Gastroesophageal sphincter (tissue), 3 donors: Measurements from ENCODE around the gene UBE2H.
"Not testable (repeated sequence)": the region's sequence is repeated elsewhere in the genome, so short reads cannot be mapped to it uniquely, and the experiment has no call there.

ENCODE experiments used
- POLR2A ChIP-seq, 2 donors: fragments of 450-650 bp; IDR thresholded peaks; one replicate each; pipeline ENCODE4 v1.6.1; 2017; ENCODE audit warnings: antibody characterized with exemption in 2 of 2, mild to moderate bottlenecking in 2 of 2, moderate library complexity in 1 of 2
- TF ChIP-seq, protein P1 (sequence below), 4 experiments: fragments of 200-600 bp in 2 of 4; fragments of 450-650 bp in 2 of 4; sonication (generic) in 1 of 4; IDR thresholded peaks; one replicate each; pipeline ENCODE4 v1.5.1; 2017 to 2019; ENCODE audit warnings: antibody characterized with exemption in 4 of 4, mild to moderate bottlenecking in 2 of 4, moderate library complexity in 2 of 4

DNA sequence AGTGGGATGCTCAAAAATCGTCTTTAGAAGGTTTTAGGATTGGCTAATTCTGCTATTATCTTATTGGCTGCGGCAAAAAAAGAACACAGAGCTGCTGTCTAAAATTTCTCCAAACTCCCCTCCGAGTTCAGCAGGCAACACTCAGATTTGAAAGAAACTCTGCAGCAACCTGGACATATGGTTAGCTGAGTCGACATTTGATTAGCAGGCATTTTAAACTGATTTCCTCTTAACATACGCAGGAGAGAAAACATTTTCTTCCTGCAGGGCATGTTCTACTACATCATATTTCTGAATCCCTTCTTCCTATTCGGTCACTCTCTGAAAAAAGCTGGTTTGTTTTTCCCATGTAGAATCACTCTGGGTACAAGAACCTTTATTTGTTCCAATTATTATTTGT, 119.4 kb downstream of the UBE2H start:
- TF ChIP-seq, protein P1, sequence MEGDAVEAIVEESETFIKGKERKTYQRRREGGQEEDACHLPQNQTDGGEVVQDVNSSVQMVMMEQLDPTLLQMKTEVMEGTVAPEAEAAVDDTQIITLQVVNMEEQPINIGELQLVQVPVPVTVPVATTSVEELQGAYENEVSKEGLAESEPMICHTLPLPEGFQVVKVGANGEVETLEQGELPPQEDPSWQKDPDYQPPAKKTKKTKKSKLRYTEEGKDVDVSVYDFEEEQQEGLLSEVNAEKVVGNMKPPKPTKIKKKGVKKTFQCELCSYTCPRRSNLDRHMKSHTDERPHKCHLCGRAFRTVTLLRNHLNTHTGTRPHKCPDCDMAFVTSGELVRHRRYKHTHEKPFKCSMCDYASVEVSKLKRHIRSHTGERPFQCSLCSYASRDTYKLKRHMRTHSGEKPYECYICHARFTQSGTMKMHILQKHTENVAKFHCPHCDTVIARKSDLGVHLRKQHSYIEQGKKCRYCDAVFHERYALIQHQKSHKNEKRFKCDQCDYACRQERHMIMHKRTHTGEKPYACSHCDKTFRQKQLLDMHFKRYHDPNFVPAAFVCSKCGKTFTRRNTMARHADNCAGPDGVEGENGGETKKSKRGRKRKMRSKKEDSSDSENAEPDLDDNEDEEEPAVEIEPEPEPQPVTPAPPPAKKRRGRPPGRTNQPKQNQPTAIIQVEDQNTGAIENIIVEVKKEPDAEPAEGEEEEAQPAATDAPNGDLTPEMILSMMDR (IDR thresholded peaks at IDR 0.05) = not testable (repeated sequence)
- not testable (repeated sequence) for TF ChIP-seq POLR2A (IDR thresholded peaks at IDR 0.05)
